Left lobe of liver (tissue), 2 donors: ENCODE results near the gene FTCD. TPM values are rescaled to one million over a fixed set of nuclear protein-coding genes. Genes with fewer than 3 reads are reported as not detected.
"Not testable (repeated sequence)": the region's sequence is repeated elsewhere in the genome, so short reads cannot be mapped to it uniquely, and the experiment has no call there.

Source experiments
- ATAC-seq: fragments of 200-7000 bp; cut with Tn5 transposase; one replicate; pipeline ENCODE4 v1.9.1; 2020; ENCODE audit warnings: mild to moderate bottlenecking, moderate library complexity
- DNase-seq: peaks from one replicate; pipeline ENCODE4 v3.0.0-alpha.2; 2020; ENCODE audit warnings: low spot score
- total RNA-seq: library from RNA; stranded (reverse); gene quantifications from one replicate; pipeline ENCODE4 v1.2.1, GENCODE V29; 2021
- donor health status: DM: no; HTN: no; CAD: no; lungs with moderate emphysema.
- donor health status: DM: no; HTN: yes; CAD: no.

Gene FTCD
- total RNA-seq, 1 donor from 2014 or later, result 668 TPM

- peak; percentile 48 for DNase-seq
Measured at GRCh38 chr21:46141767-46142581, 13.4 kb downstream of the FTCD start.

GRCh38 chr21:46140352-46141003, 14.9 kb downstream of the FTCD start:
- not testable (repeated sequence) for ATAC-seq, DNase-seq

More at GRCh38 chr21:46141767-46142581, 13.4 kb downstream of the FTCD start:
- ATAC-seq, result no peak

GRCh38 chr21:46139686-46140085, 15.7 kb downstream of the FTCD start:
- no peak for ATAC-seq

GRCh38 chr21:46138383-46138970, 16.9 kb downstream of the FTCD start:
- ATAC-seq, result peak; percentile 4

More at GRCh38 chr21:46139686-46140085, 15.7 kb downstream of the FTCD start:
- DNase-seq, result no peak

GRCh38 chr21:46137908-46138307, 17.5 kb downstream of the FTCD start:
- DNase-seq (no peak), ATAC-seq (no peak)

More at GRCh38 chr21:46138383-46138970, 16.9 kb downstream of the FTCD start:
- DNase-seq, result no peak

GRCh38 chr21:46136739-46137349, 18.5 kb downstream of the FTCD start:
- DNase-seq (no peak), ATAC-seq (peak; percentile 27)

GRCh38 chr21:46135782-46136395, 19.5 kb downstream of the FTCD start:
- no peak for DNase-seq
- ATAC-seq, result no peak

GRCh38 chr21:46131838-46132651, 23.3 kb downstream of the FTCD start:
- no peak for DNase-seq
- no peak for ATAC-seq

GRCh38 chr21:46131588-46131837, 23.9 kb downstream of the FTCD start:
- DNase-seq (no peak), ATAC-seq (no peak)

GRCh38 chr21:46130831-46131587, 24.4 kb downstream of the FTCD start:
- ATAC-seq (no peak), DNase-seq (no peak)

- DNase-seq (peak; percentile 52), ATAC-seq (no peak)
Measured at GRCh38 chr21:46129846-46130651, 25.3 kb downstream of the FTCD start.

GRCh38 chr21:46128933-46129571, 26.3 kb downstream of the FTCD start:
- DNase-seq (peak; percentile 58), ATAC-seq (peak; percentile 1)

- DNase-seq (peak; percentile 46), ATAC-seq (peak; percentile 4)
Measured at GRCh38 chr21:46128106-46128932, 27.1 kb downstream of the FTCD start.

- DNase-seq (peak; percentile 55), ATAC-seq (peak; percentile 6)
Measured at GRCh38 chr21:46127239-46128105, 27.9 kb downstream of the FTCD start.

- DNase-seq, result peak; percentile 60
Measured at GRCh38 chr21:46126309-46127238, 28.8 kb downstream of the FTCD start.

More at GRCh38 chr21:46126309-46127238, 28.8 kb downstream of the FTCD start:
- ATAC-seq, result peak; percentile 3
